ENCODE results near the gene DPEP1.

Gene DPEP1

GRCh38 chr16:89642574-89642973, 29.1 kb downstream of the DPEP1 start:
- Mint-ChIP-seq H3K4me3 (no peak overlapping the region), H3K27me3 (no peaks in the 10 kb centered on the region), H3K9me3 (no peaks in the 10 kb centered on the region), H3K4me1 (ENCODE audit: low read depth in 2 of 2) (peaks cover 8 to 10% of the 10 kb centered on the region in 2 donors), H3K27ac (no peak overlapping the region), H3K36me3 (ENCODE audit: insufficient read depth) (peaks cover 38% of the 10 kb centered on the region)
- DNase-seq (no peak), ATAC-seq (replicated peaks) (no peak)

- H3K36me3 Mint-ChIP-seq (ENCODE audit: insufficient read depth): peaks cover 44% of the 10 kb centered on the region
- no peak for DNase-seq
- peak overlapping the region; percentile 54 to 77 for H3K27ac Mint-ChIP-seq
- H3K9me3 Mint-ChIP-seq: no peaks in the 10 kb centered on the region
- no peak overlapping the region for H3K4me3 Mint-ChIP-seq
- H3K27me3 Mint-ChIP-seq: no peaks in the 10 kb centered on the region
- no peak for ATAC-seq (replicated peaks)
- peaks cover 8 to 10% of the 10 kb centered on the region in 2 donors for H3K4me1 Mint-ChIP-seq (ENCODE audit: low read depth in 2 of 2)
Observed at GRCh38 chr16:89643769-89644300, 30.4 kb downstream of the DPEP1 start.

- H3K4me1 Mint-ChIP-seq (ENCODE audit: low read depth in 2 of 2): peaks cover 8 to 10% of the 10 kb centered on the region in 2 donors
- DNase-seq (no peak), ATAC-seq (replicated peaks) (no peak)
- peaks cover 54% of the 10 kb centered on the region for H3K36me3 Mint-ChIP-seq (ENCODE audit: insufficient read depth)
- peak overlapping the region in 1 of 2 donors; percentile 29 for H3K27ac Mint-ChIP-seq
- H3K4me3 Mint-ChIP-seq: no peak overlapping the region
- no peaks in the 10 kb centered on the region for H3K27me3 Mint-ChIP-seq
- no peaks in the 10 kb centered on the region for H3K9me3 Mint-ChIP-seq
Observed at GRCh38 chr16:89645122-89645521, 31.7 kb downstream of the DPEP1 start.

- no peak overlapping the region for H3K4me3 Mint-ChIP-seq
- no peak overlapping the region for H3K27ac Mint-ChIP-seq
- H3K4me1 Mint-ChIP-seq (ENCODE audit: low read depth in 2 of 2): peaks cover 0 to under 1% of the 10 kb centered on the region in 2 donors
- ATAC-seq (replicated peaks) (no peak), DNase-seq (no peak)
- no peaks in the 10 kb centered on the region for H3K9me3 Mint-ChIP-seq
- H3K27me3 Mint-ChIP-seq: no peaks in the 10 kb centered on the region
- peaks cover 57% of the 10 kb centered on the region for H3K36me3 Mint-ChIP-seq (ENCODE audit: insufficient read depth)
Observed at GRCh38 chr16:89646270-89646669, 32.8 kb downstream of the DPEP1 start.

- peak overlapping the region; percentile 49 to 53 for H3K27ac Mint-ChIP-seq
- H3K27me3 Mint-ChIP-seq: no peaks in the 10 kb centered on the region
- H3K4me1 Mint-ChIP-seq (ENCODE audit: low read depth in 2 of 2): no peaks in the 10 kb centered on the region
- H3K4me3 Mint-ChIP-seq: no peak overlapping the region
- ATAC-seq (replicated peaks) (no peak), DNase-seq (no peak)
- no peaks in the 10 kb centered on the region for H3K9me3 Mint-ChIP-seq
- H3K36me3 Mint-ChIP-seq (ENCODE audit: insufficient read depth): peaks cover 58% of the 10 kb centered on the region
Observed at GRCh38 chr16:89646906-89647305, 33.5 kb downstream of the DPEP1 start.

- peak overlapping the region in 1 of 2 donors; percentile 60 for H3K27ac Mint-ChIP-seq
- DNase-seq (no peak), ATAC-seq (replicated peaks) (no peak)
- no peak overlapping the region for H3K4me3 Mint-ChIP-seq
- H3K9me3 Mint-ChIP-seq: no peaks in the 10 kb centered on the region
- no peaks in the 10 kb centered on the region for H3K27me3 Mint-ChIP-seq
- H3K4me1 Mint-ChIP-seq (ENCODE audit: low read depth in 2 of 2): peaks cover 11 to 14% of the 10 kb centered on the region in 2 donors
- peaks cover 65% of the 10 kb centered on the region for H3K36me3 Mint-ChIP-seq (ENCODE audit: insufficient read depth)
Observed at GRCh38 chr16:89651584-89651983, 38.1 kb downstream of the DPEP1 start.

- Mint-ChIP-seq H3K36me3 (ENCODE audit: insufficient read depth) (peaks cover 63% of the 10 kb centered on the region), H3K27me3 (no peaks in the 10 kb centered on the region), H3K9me3 (no peaks in the 10 kb centered on the region), H3K27ac (no peak overlapping the region), H3K4me1 (ENCODE audit: low read depth in 2 of 2) (peaks cover 20 to 24% of the 10 kb centered on the region in 2 donors), H3K4me3 (no peak overlapping the region)
- ATAC-seq (replicated peaks): no peak
- no peak for DNase-seq
Observed at GRCh38 chr16:89653656-89654295, 40.3 kb downstream of the DPEP1 start.

GRCh38 chr16:89655062-89655643, 41.7 kb downstream of the DPEP1 start:
- H3K4me3 Mint-ChIP-seq: peak overlapping the region; percentile 81 to 88
- H3K27me3 Mint-ChIP-seq: no peaks in the 10 kb centered on the region
- H3K9me3 Mint-ChIP-seq: no peaks in the 10 kb centered on the region
- ATAC-seq (replicated peaks) (no peak), DNase-seq (no peak)
- H3K4me1 Mint-ChIP-seq (ENCODE audit: low read depth in 2 of 2): peaks cover 20 to 26% of the 10 kb centered on the region in 2 donors
- H3K36me3 Mint-ChIP-seq (ENCODE audit: insufficient read depth): peaks cover 54% of the 10 kb centered on the region
- H3K27ac Mint-ChIP-seq: peak overlapping the region in 1 of 2 donors; percentile 92

GRCh38 chr16:89656435-89657121, 43.1 kb downstream of the DPEP1 start:
- peak overlapping the region; percentile 81 to 88 for H3K4me3 Mint-ChIP-seq
- DNase-seq (no peak), ATAC-seq (replicated peaks) (no peak)
- H3K27me3 Mint-ChIP-seq: no peaks in the 10 kb centered on the region
- H3K4me1 Mint-ChIP-seq (ENCODE audit: low read depth in 2 of 2): peaks cover 20 to 28% of the 10 kb centered on the region in 2 donors
- H3K27ac Mint-ChIP-seq: peak overlapping the region; percentile 88 to 92
- no peaks in the 10 kb centered on the region for H3K9me3 Mint-ChIP-seq
- peaks cover 50% of the 10 kb centered on the region for H3K36me3 Mint-ChIP-seq (ENCODE audit: insufficient read depth)

GRCh38 chr16:89657442-89658220, 44.2 kb downstream of the DPEP1 start, which contains the start of the genes CHMP1A and SPATA33:
TSS of gene CHMP1A (minus strand) at chr16:89657708. CDS start at chr16:89657588, 120 bp downstream.
TSS of gene SPATA33 (plus strand) at chr16:89657836. CDS start at chr16:89657912, 76 bp downstream.
- peak within 1 kb of the TSS; percentile 81 to 88 for H3K4me3 Mint-ChIP-seq
- ATAC-seq (replicated peaks) (peak; percentile 90), DNase-seq (peak; percentile 90 to 93 (median 92))
- H3K36me3 Mint-ChIP-seq (ENCODE audit: insufficient read depth): peaks cover 58% of the 10 kb centered on the region
- H3K27ac Mint-ChIP-seq: peak within 1 kb of the TSS; percentile 88 to 92
- H3K9me3 Mint-ChIP-seq: no peaks in the 10 kb centered on the region
- H3K27me3 Mint-ChIP-seq: no peaks in the 10 kb centered on the region
- peaks cover 20 to 28% of the 10 kb centered on the region in 2 donors for H3K4me1 Mint-ChIP-seq (ENCODE audit: low read depth in 2 of 2)

- no peak for DNase-seq
- H3K27ac Mint-ChIP-seq: peak overlapping the region; percentile 88 to 92
- peaks cover 20 to 28% of the 10 kb centered on the region in 2 donors for H3K4me1 Mint-ChIP-seq (ENCODE audit: low read depth in 2 of 2)
- ATAC-seq (replicated peaks): no peak
- peaks cover 52% of the 10 kb centered on the region for H3K36me3 Mint-ChIP-seq (ENCODE audit: insufficient read depth)
- H3K27me3 Mint-ChIP-seq: no peaks in the 10 kb centered on the region
- H3K4me3 Mint-ChIP-seq: peak overlapping the region; percentile 81 to 88
- H3K9me3 Mint-ChIP-seq: no peaks in the 10 kb centered on the region
Observed at GRCh38 chr16:89658221-89658879, 44.9 kb downstream of the DPEP1 start.

- H3K27ac Mint-ChIP-seq: no peak overlapping the region
- ATAC-seq (replicated peaks) (no peak), DNase-seq (no peak)
- peaks cover 44% of the 10 kb centered on the region for H3K36me3 Mint-ChIP-seq (ENCODE audit: insufficient read depth)
- no peak overlapping the region for H3K4me3 Mint-ChIP-seq
- H3K9me3 Mint-ChIP-seq: no peaks in the 10 kb centered on the region
- peaks cover 16 to 24% of the 10 kb centered on the region in 2 donors for H3K4me1 Mint-ChIP-seq (ENCODE audit: low read depth in 2 of 2)
- H3K27me3 Mint-ChIP-seq: no peaks in the 10 kb centered on the region
Observed at GRCh38 chr16:89660146-89660545, 46.7 kb downstream of the DPEP1 start.
